Parathyroid adenoma (tissue), 2 donors: ENCODE results near the gene CAPS.

ENCODE experiments used
- H2AFZ ChIP-seq: fragments of 300-600 bp; sonication (generic); one replicate; pipeline ENCODE4 v1.7.0; 2017; ENCODE audit warnings: antibody characterized with exemption, mild to moderate bottlenecking
- H3K27ac ChIP-seq: fragments of 300-600 bp; sonication (generic); one replicate; pipeline ENCODE4 v1.7.0; 2017
- H3K27me3 ChIP-seq: fragments of 300-600 bp; sonication (generic); one replicate; pipeline ENCODE4 v1.7.0; 2017; ENCODE audit warnings: low read length; ENCODE audit not compliant: control insufficient read depth, insufficient read depth
- H3K36me3 ChIP-seq: fragments of 300-600 bp; sonication (generic); one replicate; pipeline ENCODE4 v1.7.0; 2017; ENCODE audit warnings: low read length; ENCODE audit not compliant: control insufficient read depth, insufficient read depth
- H3K4me1 ChIP-seq: fragments of 300-600 bp; sonication (generic); one replicate; pipeline ENCODE4 v1.7.0; 2017; ENCODE audit warnings: control low read depth
- H3K4me2 ChIP-seq: fragments of 300-600 bp; sonication (generic); one replicate; pipeline ENCODE4 v1.7.0; 2017; ENCODE audit warnings: low read length
- H3K4me3 ChIP-seq: fragments of 300-600 bp; sonication (generic); one replicate; pipeline ENCODE4 v1.7.0; 2017; ENCODE audit warnings: low read depth, low read length
- H3K79me2 ChIP-seq: fragments of 300-600 bp; sonication (generic); one replicate; pipeline ENCODE4 v1.7.0; 2017; ENCODE audit warnings: control low read depth
- H3K9ac ChIP-seq: fragments of 300-600 bp; sonication (generic); one replicate; pipeline ENCODE4 v1.7.0; 2017; ENCODE audit warnings: mild to moderate bottlenecking
- H3K9me3 ChIP-seq: fragments of 300-600 bp; sonication (generic); one replicate; pipeline ENCODE4 v1.7.0; 2017; ENCODE audit warnings: low read length; ENCODE audit not compliant: control insufficient read depth
- CTCF ChIP-seq: fragments of 300-600 bp; sonication (generic); IDR thresholded peaks from one replicate; pipeline ENCODE4 v1.7.0; 2017; ENCODE audit warnings: antibody characterized with exemption, mild to moderate bottlenecking
- donor health status: primary hyperparathyroidism.

Gene CAPS

DNA sequence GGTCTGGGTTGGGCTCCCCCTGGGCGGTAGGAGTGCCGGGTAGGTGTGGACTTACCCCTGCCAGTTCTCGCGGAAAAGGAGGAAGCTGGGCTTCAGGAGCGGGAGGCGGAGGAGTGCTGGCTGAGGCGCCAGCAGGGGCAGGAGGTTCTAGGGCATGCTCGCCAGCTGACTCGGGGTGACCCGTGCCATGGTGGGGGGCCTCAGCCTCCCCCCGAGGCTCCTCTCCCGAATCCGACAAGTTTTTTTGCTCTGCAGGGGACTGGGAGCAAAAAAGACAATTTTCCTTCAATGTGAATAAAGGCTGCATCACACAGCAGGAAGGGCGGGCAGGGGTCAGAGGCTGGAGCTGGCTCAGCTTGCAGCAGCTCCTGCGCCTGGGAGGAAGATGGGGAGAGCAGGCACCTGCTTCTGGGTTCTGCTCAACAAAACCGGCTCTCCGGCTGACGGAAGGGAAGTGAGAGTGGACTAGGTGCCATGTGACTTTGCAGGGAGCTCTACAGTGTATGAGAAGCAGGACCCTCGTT, 37.3 kb downstream of the CAPS start:
- H3K27me3 ChIP-seq, result no peaks in the 10 kb centered on the region
- no peaks in the 10 kb centered on the region for H3K36me3 ChIP-seq
- H3K4me3 ChIP-seq, result no peak overlapping the region
- no peak overlapping the region for H3K27ac ChIP-seq
- H2AFZ ChIP-seq, result no peak overlapping the region
- peaks cover 64% of the 10 kb centered on the region for H3K79me2 ChIP-seq
- TF ChIP-seq CTCF, result no peak
- H3K9me3 ChIP-seq, result no peaks in the 10 kb centered on the region
- no peak overlapping the region for H3K9ac ChIP-seq
- H3K4me2 ChIP-seq, result no peak overlapping the region
- peaks cover 25% of the 10 kb centered on the region for H3K4me1 ChIP-seq

DNA sequence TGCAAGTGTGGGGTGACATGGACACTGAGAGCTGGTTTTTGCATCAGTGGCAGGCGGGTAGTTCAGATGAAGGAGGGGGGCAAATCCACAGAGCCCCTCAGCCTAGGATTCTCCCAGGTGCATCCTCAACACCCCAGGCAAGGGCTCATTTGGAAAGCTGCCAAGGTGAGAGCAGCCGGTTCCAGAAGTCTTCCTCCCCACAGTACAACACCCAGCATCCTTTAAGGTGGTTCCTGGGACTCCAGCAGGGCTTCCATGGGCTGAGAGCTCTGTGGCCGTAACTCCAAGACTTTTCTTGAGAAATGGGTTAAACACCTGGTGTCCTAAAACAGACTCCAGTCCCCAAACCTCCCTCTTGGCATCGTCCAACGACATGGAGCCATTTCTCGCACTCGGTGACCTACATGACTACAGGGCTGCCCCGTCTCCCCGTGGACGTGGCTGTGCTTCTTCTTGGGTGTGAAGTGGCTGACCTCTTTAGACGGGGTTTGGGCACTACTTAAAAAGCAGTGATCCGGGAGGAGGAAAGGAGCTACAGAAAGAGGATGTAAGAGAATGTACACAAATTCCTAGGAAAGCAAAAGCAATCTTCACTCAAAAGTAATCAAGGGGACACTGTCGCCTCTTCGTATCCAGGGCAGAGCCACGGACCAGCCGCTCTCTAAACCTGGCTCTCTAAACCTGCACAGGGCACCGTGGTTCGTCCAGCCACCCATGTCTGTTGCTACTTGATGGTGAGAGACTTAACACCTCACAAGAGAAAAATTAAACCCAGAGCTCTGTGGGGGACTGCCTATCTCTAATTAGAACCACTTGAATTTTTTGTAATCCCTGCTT, 38.4 kb downstream of the CAPS start:
- Histone ChIP-seq H3K79me2 (peaks cover 64% of the 10 kb centered on the region), H3K4me1 (peaks cover 25% of the 10 kb centered on the region), H3K4me3 (no peak overlapping the region), H3K9me3 (no peaks in the 10 kb centered on the region), H3K36me3 (no peaks in the 10 kb centered on the region), H2AFZ (no peak overlapping the region), H3K9ac (no peak overlapping the region), H3K27ac (no peak overlapping the region), H3K27me3 (no peaks in the 10 kb centered on the region), H3K4me2 (no peak overlapping the region)
- no peak for TF ChIP-seq CTCF

GRCh38 chr19:5953030-5953589, 39.1 kb downstream of the CAPS start:
- Histone ChIP-seq H3K4me2 (no peak overlapping the region), H2AFZ (no peak overlapping the region), H3K4me1 (peaks cover 25% of the 10 kb centered on the region), H3K36me3 (no peaks in the 10 kb centered on the region), H3K9ac (no peak overlapping the region), H3K4me3 (no peak overlapping the region), H3K27ac (no peak overlapping the region), H3K79me2 (peaks cover 64% of the 10 kb centered on the region), H3K9me3 (no peaks in the 10 kb centered on the region), H3K27me3 (no peaks in the 10 kb centered on the region)
- no peak for TF ChIP-seq CTCF

GRCh38 chr19:5953680-5954213, 39.7 kb downstream of the CAPS start:
- Histone ChIP-seq H3K27ac (peak overlapping the region; percentile 34), H3K9ac (no peak overlapping the region), H3K4me1 (peaks cover 25% of the 10 kb centered on the region), H3K27me3 (no peaks in the 10 kb centered on the region), H2AFZ (no peak overlapping the region), H3K4me2 (peak overlapping the region; percentile 44), H3K9me3 (no peaks in the 10 kb centered on the region), H3K79me2 (peaks cover 69% of the 10 kb centered on the region), H3K36me3 (no peaks in the 10 kb centered on the region), H3K4me3 (no peak overlapping the region)
- TF ChIP-seq CTCF, result no peak
